ENCODE data around the gene PSMD5. TPM values are rescaled to one million over a fixed set of nuclear protein-coding genes. Genes with fewer than 3 reads are reported as not detected.

Gene PSMD5
- total RNA-seq, 1 donor from 2014 or later: 43.6 TPM

DNA sequence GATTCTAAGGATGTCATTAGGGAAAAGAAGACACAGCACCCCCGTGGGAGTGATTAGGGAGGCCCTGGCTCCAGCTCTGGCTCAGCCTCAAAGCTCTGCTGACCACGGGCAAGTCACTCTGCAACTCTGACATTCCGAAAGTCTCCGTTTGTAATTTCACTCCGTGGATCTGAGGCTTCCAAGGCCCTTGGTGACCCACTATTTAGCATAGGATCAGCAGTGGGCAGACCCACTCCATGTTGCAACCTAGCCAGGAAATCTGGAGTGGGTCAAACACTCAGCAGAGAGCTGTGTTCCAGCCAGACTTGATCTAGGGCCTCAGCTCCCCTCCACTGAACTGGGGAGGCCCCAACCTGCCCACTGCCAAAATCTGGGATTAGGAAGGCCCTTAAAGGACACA lies 22.5 kb upstream of the PSMD5 start:
- Mint-ChIP-seq H3K4me3 (peak overlapping the region; percentile 31), H3K27me3 (no peaks in the 10 kb centered on the region), H3K27ac (no peak overlapping the region), H3K36me3 (peaks cover 15% of the 10 kb centered on the region), H3K9me3 (no peaks in the 10 kb centered on the region), H3K4me1 (ENCODE audit: unreplicated experiment) (peaks cover 10% of the 10 kb centered on the region)
- TF ChIP-seq, protein P1, sequence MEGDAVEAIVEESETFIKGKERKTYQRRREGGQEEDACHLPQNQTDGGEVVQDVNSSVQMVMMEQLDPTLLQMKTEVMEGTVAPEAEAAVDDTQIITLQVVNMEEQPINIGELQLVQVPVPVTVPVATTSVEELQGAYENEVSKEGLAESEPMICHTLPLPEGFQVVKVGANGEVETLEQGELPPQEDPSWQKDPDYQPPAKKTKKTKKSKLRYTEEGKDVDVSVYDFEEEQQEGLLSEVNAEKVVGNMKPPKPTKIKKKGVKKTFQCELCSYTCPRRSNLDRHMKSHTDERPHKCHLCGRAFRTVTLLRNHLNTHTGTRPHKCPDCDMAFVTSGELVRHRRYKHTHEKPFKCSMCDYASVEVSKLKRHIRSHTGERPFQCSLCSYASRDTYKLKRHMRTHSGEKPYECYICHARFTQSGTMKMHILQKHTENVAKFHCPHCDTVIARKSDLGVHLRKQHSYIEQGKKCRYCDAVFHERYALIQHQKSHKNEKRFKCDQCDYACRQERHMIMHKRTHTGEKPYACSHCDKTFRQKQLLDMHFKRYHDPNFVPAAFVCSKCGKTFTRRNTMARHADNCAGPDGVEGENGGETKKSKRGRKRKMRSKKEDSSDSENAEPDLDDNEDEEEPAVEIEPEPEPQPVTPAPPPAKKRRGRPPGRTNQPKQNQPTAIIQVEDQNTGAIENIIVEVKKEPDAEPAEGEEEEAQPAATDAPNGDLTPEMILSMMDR (conservative IDR thresholded peaks at IDR 0.05): no peak
- DNase-seq (ENCODE audit: extremely low spot score, unreplicated experiment): no peak

GRCh38 chr9:120864719-120865118 lies 22.0 kb upstream of the PSMD5 start:
- H3K4me3 Mint-ChIP-seq: no peak overlapping the region
- no peaks in the 10 kb centered on the region for H3K9me3 Mint-ChIP-seq

DNA sequence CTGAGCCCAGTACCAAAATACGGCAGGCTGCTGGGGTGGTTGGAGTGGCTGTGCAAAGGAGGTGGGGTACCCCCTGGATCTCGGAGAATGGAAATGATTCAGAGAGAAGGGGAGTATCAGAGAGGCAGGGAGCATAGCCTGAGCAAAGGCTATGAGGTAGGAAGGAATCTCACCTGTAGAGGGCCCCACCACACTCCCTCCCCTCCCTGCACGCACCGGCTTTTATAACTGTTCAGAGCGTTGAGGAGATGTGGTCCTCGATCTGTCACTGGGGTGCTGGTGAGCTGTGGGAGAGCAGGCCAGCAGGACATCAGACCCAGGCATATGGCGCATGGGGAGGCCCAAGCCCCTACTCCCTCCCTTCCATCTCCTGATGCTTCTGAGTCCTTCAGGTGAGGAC lies 21.1 kb upstream of the PSMD5 start:
- H3K4me1 Mint-ChIP-seq (ENCODE audit: unreplicated experiment): peaks cover 10% of the 10 kb centered on the region
- peaks cover 18% of the 10 kb centered on the region for H3K36me3 Mint-ChIP-seq
- TF ChIP-seq, protein P1 (conservative IDR thresholded peaks at IDR 0.05): no peak
- no peaks in the 10 kb centered on the region for H3K9me3 Mint-ChIP-seq
- H3K27ac Mint-ChIP-seq: no peak overlapping the region
- no peak overlapping the region for H3K4me3 Mint-ChIP-seq
- H3K27me3 Mint-ChIP-seq: no peaks in the 10 kb centered on the region
- no peak for DNase-seq (ENCODE audit: extremely low spot score, unreplicated experiment)

More at GRCh38 chr9:120864719-120865118, 22.0 kb upstream of the PSMD5 start:
- peaks cover 10% of the 10 kb centered on the region for H3K4me1 Mint-ChIP-seq (ENCODE audit: unreplicated experiment)
- no peak for DNase-seq (ENCODE audit: extremely low spot score, unreplicated experiment)
- no peak overlapping the region for H3K27ac Mint-ChIP-seq
- peaks cover 17% of the 10 kb centered on the region for H3K36me3 Mint-ChIP-seq
- TF ChIP-seq, protein P1 (conservative IDR thresholded peaks at IDR 0.05): no peak
- no peaks in the 10 kb centered on the region for H3K27me3 Mint-ChIP-seq

GRCh38 chr9:120862452-120862851 lies 19.7 kb upstream of the PSMD5 start:
- Mint-ChIP-seq H3K4me3 (no peak overlapping the region), H3K27me3 (no peaks in the 10 kb centered on the region), H3K9me3 (no peaks in the 10 kb centered on the region), H3K4me1 (ENCODE audit: unreplicated experiment) (peaks cover 4% of the 10 kb centered on the region), H3K27ac (no peak overlapping the region), H3K36me3 (peaks cover 18% of the 10 kb centered on the region)
- TF ChIP-seq, protein P1 (conservative IDR thresholded peaks at IDR 0.05): no peak
- no peak for DNase-seq (ENCODE audit: extremely low spot score, unreplicated experiment)

- Mint-ChIP-seq H3K36me3 (peaks cover 18% of the 10 kb centered on the region), H3K27ac (no peak overlapping the region), H3K9me3 (no peaks in the 10 kb centered on the region), H3K4me3 (no peak overlapping the region), H3K27me3 (no peaks in the 10 kb centered on the region), H3K4me1 (ENCODE audit: unreplicated experiment) (peaks cover 4% of the 10 kb centered on the region)
- TF ChIP-seq, protein P1 (conservative IDR thresholded peaks at IDR 0.05): no peak
- DNase-seq (ENCODE audit: extremely low spot score, unreplicated experiment): no peak
Observed at GRCh38 chr9:120861935-120862334, 19.2 kb upstream of the PSMD5 start.

DNA sequence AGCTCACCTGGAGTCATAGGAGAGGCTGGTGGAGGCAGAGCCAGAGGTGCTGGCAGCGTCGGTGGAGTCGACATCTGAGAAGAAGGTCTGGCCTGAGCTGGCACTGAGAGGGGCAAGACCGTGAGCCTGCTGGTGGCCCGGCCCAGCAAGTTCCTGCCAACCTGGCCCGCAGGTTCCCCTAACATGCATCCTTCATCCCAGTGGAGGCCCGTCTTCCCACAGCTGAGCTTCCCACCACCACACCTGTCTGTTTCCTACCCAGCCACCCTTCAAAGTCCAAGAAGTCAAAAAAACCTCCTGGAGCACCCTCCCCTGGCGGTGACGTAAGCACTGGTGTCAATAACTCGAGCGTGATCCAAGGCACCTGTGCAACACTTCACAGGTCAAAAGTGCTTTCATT lies 17.4 kb upstream of the PSMD5 start:
- Mint-ChIP-seq H3K4me3 (no peak overlapping the region), H3K4me1 (ENCODE audit: unreplicated experiment) (peaks cover 5% of the 10 kb centered on the region), H3K9me3 (no peaks in the 10 kb centered on the region), H3K27ac (peak overlapping the region; percentile 73), H3K27me3 (no peaks in the 10 kb centered on the region), H3K36me3 (peaks cover 18% of the 10 kb centered on the region)
- DNase-seq (ENCODE audit: extremely low spot score, unreplicated experiment): no peak
- TF ChIP-seq, protein P1 (conservative IDR thresholded peaks at IDR 0.05): no peak
